Hepatocyte (in vitro differentiated cells): ENCODE measurements around the gene MYO1H.

ENCODE experiments used
- CTCF ChIP-seq: fragments of 200-600 bp; sonication (generic); IDR thresholded peaks from 2 replicates; pipeline ENCODE4 v1.5.1; 2016; ENCODE audit warnings: antibody characterized with exemption, mild to moderate bottlenecking; ENCODE audit not compliant: poor library complexity
- EZH2 ChIP-seq: fragments of 200-600 bp; sonication (generic); IDR thresholded peaks from 2 replicates; pipeline ENCODE4 v1.6.1; 2016; ENCODE audit warnings: antibody characterized with exemption, mild to moderate bottlenecking, borderline replicate concordance
- EZH2phosphoT487 ChIP-seq: fragments of 200-600 bp; sonication (generic); IDR thresholded peaks from one replicate; pipeline ENCODE4 v1.6.1; 2018; ENCODE audit warnings: antibody characterized with exemption, mild to moderate bottlenecking, low read depth, moderate library complexity; ENCODE audit not compliant: unreplicated experiment, severe bottlenecking

GRCh38 chr12:109305547-109305946, 42.2 kb upstream of the MYO1H start:
- TF ChIP-seq CTCF: no peak
- no peak for TF ChIP-seq EZH2
- no peak for TF ChIP-seq EZH2phosphoT487
